Esophagus squamous epithelium (tissue), 5 donors: ENCODE measurements around the gene CSNK1G1. TPM values are rescaled to one million over a fixed set of nuclear protein-coding genes. Genes with fewer than 3 reads are reported as not detected.

Experiments used
- DNase-seq: peaks from one replicate; lab custom pipeline; 2025; lab: John Stamatoyannopoulos, UW
- H3K27ac ChIP-seq, 4 donors: fragments of 200-600 bp; sonication (generic); one replicate each; pipeline ENCODE4 v1.5.1; 2016 to 2019; ENCODE audit warnings: mild to moderate bottlenecking in 1 of 4
- H3K27me3 ChIP-seq, 4 donors: fragments of 200-600 bp; sonication (generic); 1 replicate in 3 of 4; 2 replicates in 1 of 4; pipeline versions ENCODE4 v1.5.1 to v1.6.0; 2017 to 2021; ENCODE audit warnings: antibody characterized with exemption in 1 of 4
- H3K36me3 ChIP-seq, 3 donors: fragments of 200-600 bp; sonication (generic); one replicate each; pipeline ENCODE4 v1.5.1; 2016 to 2019
- H3K4me1 ChIP-seq, 3 donors: fragments of 200-600 bp; sonication (generic); one replicate each; pipeline ENCODE4 v1.5.1; 2017 to 2019
- H3K4me3 ChIP-seq, 4 donors: fragments of 200-600 bp; sonication (generic); 1 replicate in 3 of 4; 2 replicates in 1 of 4; pipeline ENCODE4 v1.5.1; 2016 to 2019; ENCODE audit warnings: mild to moderate bottlenecking in 2 of 4, moderate library complexity in 1 of 4
- H3K9me3 ChIP-seq, 3 donors: fragments of 200-600 bp; sonication (generic); one replicate each; pipeline ENCODE4 v1.5.1; 2016 to 2019
- POLR2A ChIP-seq, 4 donors: fragments of 450-650 bp; IDR thresholded peaks; one replicate each; pipeline ENCODE4 v1.6.1; 2017; ENCODE audit warnings: antibody characterized with exemption in 4 of 4, mild to moderate bottlenecking in 4 of 4, moderate library complexity in 3 of 4
- WGBS, 2 donors: methylation state at CpG; one replicate each; pipeline ENCODE4 v1.1.5; 2018; 5-methylcytosine and 5-hydroxymethylcytosine counted together
- intact Hi-C: fragments of 100-400 bp; cut with DNase I; formaldehyde crosslinking; loops from one replicate; pipeline ENCODE4 v1.15.0; 2022
- total RNA-seq, 4 donors: library from RNA; depleted of rRNA; stranded (reverse); fragments of >200 nt; gene quantifications; one replicate each; pipeline ENCODE4 v1.1.0, GENCODE V29; 2016
- TF ChIP-seq, protein P1 (sequence below), 6 experiments: fragments of 450-650 bp in 4 of 6; fragments of 200-600 bp in 2 of 6; sonication (generic) in 2 of 6; IDR thresholded peaks; one replicate each; pipeline ENCODE4 v1.5.1; 2016 to 2019; ENCODE audit warnings: antibody characterized with exemption in 6 of 6, mild to moderate bottlenecking in 4 of 6, moderate library complexity in 4 of 6
- donor health status: DM: yes; HTN: yes; CAD: no.

The CSNK1G1 gene
- total RNA-seq, 4 donors from 2014 or later: 15.0 to 21.4 (median 16.8) TPM

DNA sequence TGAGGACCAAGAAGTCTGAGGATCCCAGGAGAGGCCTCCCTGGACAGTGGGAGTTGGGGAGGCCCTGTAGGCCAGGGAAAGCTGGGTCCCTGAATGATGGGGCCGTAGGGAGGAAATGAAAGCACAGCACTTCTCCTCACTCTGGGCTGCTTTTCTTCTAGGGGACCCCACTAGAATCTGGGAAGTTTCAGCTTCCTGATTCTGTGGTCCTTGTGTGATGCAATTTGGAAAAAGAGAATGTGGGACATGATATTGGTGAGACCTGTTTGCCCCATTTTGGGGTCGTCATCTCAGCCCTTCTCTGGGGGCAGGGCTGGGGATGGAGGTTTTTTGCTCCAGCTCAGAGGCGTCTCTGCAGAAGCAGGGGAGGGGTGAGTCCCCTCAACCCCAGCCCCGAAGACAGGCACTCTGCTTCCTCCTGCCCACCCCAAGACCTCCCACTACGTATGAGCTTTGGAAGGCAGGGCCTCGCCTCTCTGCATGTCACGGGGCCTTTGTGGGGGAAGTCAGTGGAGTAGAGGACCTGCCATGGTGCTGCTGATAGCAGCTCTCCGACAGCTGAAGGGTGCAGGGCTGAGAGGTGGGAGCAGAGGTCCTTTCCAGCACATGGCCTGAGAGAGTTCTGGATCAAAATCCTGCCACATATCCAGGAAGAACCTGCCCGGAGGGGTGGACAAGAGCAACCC is 205.9 kb downstream of the CSNK1G1 start:
- Histone ChIP-seq H3K36me3 (peaks cover 0 to 23% (median 3%) of the 10 kb centered on the region in 3 donors), H3K9me3 (no peaks in the 10 kb centered on the region), H3K27ac (no peak overlapping the region), H3K4me3 (no peak overlapping the region), H3K4me1 (peaks cover 17 to 39% (median 27%) of the 10 kb centered on the region in 3 donors), H3K27me3 (peaks cover 0 to 28% (median 6%) of the 10 kb centered on the region in 4 donors)
- intact Hi-C loops: loop anchor here (10.0 kb wide), 2 partner anchors 45 to 205 kb away; partner anchors contain the start of gene CSNK1G1
- DNase-seq: no peak
- TF ChIP-seq POLR2A (IDR thresholded peaks at IDR 0.05): no peak
- TF ChIP-seq, protein P1, sequence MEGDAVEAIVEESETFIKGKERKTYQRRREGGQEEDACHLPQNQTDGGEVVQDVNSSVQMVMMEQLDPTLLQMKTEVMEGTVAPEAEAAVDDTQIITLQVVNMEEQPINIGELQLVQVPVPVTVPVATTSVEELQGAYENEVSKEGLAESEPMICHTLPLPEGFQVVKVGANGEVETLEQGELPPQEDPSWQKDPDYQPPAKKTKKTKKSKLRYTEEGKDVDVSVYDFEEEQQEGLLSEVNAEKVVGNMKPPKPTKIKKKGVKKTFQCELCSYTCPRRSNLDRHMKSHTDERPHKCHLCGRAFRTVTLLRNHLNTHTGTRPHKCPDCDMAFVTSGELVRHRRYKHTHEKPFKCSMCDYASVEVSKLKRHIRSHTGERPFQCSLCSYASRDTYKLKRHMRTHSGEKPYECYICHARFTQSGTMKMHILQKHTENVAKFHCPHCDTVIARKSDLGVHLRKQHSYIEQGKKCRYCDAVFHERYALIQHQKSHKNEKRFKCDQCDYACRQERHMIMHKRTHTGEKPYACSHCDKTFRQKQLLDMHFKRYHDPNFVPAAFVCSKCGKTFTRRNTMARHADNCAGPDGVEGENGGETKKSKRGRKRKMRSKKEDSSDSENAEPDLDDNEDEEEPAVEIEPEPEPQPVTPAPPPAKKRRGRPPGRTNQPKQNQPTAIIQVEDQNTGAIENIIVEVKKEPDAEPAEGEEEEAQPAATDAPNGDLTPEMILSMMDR (IDR thresholded peaks at IDR 0.05): no peak
- 85 to 91% methylated on average over 2 to 4 of the region's 9 CpGs for WGBS, 2 donors

DNA sequence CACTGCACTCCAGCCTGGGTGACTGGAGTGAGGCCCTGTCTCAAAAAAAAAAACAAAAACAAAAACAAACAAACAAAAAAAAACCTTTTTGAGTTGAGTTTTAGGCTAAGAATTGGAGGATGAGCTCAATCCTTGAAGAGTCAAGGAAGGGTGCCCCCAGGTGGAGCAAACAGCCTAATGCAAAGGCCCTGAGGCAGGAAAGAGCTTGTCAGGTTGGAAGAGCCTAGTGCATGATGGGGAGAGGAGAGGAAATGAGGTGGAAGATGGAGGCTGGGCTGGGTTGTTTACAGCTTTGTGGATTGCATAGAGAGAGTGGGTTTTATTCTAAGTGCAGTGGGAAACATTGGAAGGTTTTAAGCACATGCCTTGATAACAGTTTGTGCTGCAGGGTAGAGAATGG is 206.5 kb downstream of the CSNK1G1 start:
- peaks cover 0 to 23% (median 2%) of the 10 kb centered on the region in 3 donors for H3K36me3 ChIP-seq
- no peak for DNase-seq
- TF ChIP-seq, protein P1 (IDR thresholded peaks at IDR 0.05): no peak
- TF ChIP-seq POLR2A (IDR thresholded peaks at IDR 0.05): no peak

DNA sequence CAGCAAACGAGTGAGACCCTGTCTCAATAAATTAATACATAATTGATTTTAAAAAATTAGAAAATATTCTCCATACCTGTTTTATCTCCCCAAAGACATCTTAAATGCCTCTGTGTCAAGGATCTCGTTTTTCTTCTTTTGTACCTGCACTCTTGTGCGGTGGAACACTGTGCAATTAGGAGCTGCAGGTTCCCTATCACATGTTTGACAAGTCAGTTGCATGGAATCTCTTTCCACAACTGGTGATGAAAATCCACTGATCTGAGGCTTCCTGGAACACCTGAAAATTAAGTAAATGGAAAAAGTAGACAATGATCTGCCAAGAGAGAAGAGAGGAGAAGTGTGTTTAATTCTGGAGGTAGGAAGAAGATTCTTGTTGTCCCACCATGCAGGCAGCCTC is 207.4 kb downstream of the CSNK1G1 start:
- peaks cover 0 to 25% (median 6%) of the 10 kb centered on the region in 3 donors for H3K36me3 ChIP-seq
- intact Hi-C loops: no loop called here
- no peak for TF ChIP-seq POLR2A (IDR thresholded peaks at IDR 0.05)
- TF ChIP-seq, protein P1 (IDR thresholded peaks at IDR 0.05): no peak
- no peak overlapping the region for H3K4me3 ChIP-seq
- no peak overlapping the region for H3K27ac ChIP-seq
- H3K9me3 ChIP-seq: no peaks in the 10 kb centered on the region
- WGBS, 2 donors: 46 to 75% methylated on average over 3 of the region's 3 CpGs
- H3K4me1 ChIP-seq: peaks cover 17 to 34% (median 23%) of the 10 kb centered on the region in 3 donors
- DNase-seq: no peak
- H3K27me3 ChIP-seq: peaks cover 0 to 28% (median 6%) of the 10 kb centered on the region in 4 donors

More for the DNA sequence above, 206.5 kb downstream of the CSNK1G1 start:
- Histone ChIP-seq H3K27ac (no peak overlapping the region), H3K4me3 (no peak overlapping the region), H3K4me1 (peaks cover 17 to 42% (median 27%) of the 10 kb centered on the region in 3 donors), H3K9me3 (no peaks in the 10 kb centered on the region), H3K27me3 (peaks cover 0 to 28% (median 6%) of the 10 kb centered on the region in 4 donors)
- intact Hi-C loops: no loop called here

- Histone ChIP-seq H3K9me3 (no peaks in the 10 kb centered on the region), H3K36me3 (peaks cover 0 to 29% (median 6%) of the 10 kb centered on the region in 3 donors), H3K27ac (no peak overlapping the region), H3K4me3 (no peak overlapping the region), H3K27me3 (peaks cover 0 to 25% (median 6%) of the 10 kb centered on the region in 4 donors), H3K4me1 (peaks cover 17 to 29% (median 19%) of the 10 kb centered on the region in 3 donors)
- intact Hi-C loops: no loop called here
- 61 to 82% methylated on average over 6 to 7 of the region's 7 CpGs for WGBS, 2 donors
- no peak for DNase-seq
- TF ChIP-seq, protein P1 (IDR thresholded peaks at IDR 0.05): no peak
- TF ChIP-seq POLR2A (IDR thresholded peaks at IDR 0.05): no peak
Observed at GRCh38 chr15:64148168-64148567, 207.8 kb downstream of the CSNK1G1 start.
